Measurements from ENCODE around the gene SESN1. TPM values are rescaled to one million over a fixed set of nuclear protein-coding genes. Genes with fewer than 3 reads are reported as not detected.

SESN1 gene
- total and polyA plus RNA-seq, 9 of the 15 experiments (the other 6 are each of a cell fraction or from before 2014, with no cell fraction given), result 3.1 to 13.0 (median 7.4) TPM

DNA sequence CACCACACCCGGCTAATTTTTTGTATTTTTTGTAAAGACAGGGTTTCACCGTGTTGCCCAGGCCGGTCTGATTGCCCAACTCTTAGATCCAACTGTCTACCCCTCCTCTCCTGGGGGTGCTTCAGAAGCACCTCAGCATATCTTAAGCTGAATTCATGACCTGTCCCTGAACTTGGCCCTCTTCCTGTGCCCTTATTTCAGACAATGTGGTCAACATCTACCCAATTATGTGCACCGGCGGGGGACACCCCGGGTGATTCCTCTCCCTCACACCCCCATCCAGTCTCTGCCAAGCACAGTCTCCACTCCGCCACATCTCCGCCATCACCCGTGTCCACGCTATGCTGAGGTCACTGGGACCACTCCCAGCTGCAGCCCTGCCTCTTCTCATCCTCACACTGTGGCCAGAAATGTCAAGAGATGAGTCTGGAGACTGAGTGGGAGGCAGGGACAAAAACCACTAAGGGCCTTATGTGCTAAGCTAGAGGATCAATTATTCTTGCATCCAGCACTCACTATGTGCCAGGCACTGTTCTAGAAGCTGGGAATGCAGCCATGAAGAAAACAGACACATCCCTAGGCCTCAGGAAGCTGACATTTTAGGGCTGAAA lies 134.6 kb downstream of the SESN1 start:
- intact Hi-C loops (cut with micrococcal nuclease), result no loop called here
- ChIA-PET CTCF (ENCODE audit: low intra/inter-chr PET ratio) (no interaction called here), POLR2A (no interaction called here)
- no peak overlapping the region for H2AFZ ChIP-seq (ENCODE audit: low read depth, low read length)
- DNase-seq (ENCODE audit: extremely low read depth in 1 of 4, low spot score in 3 of 4), result no peak
- no peaks in the 10 kb centered on the region for H3K79me2 ChIP-seq (ENCODE audit: control insufficient read depth, insufficient read depth, low read length)
- no peaks in the 10 kb centered on the region for H3K36me3 ChIP-seq (ENCODE audit: control insufficient read depth, insufficient read depth, low read length)
- no peak overlapping the region for H3K27ac ChIP-seq (ENCODE audit: extremely low read depth, low read depth, low read length)
- H3K9me1 ChIP-seq (ENCODE audit: control insufficient read depth, insufficient read depth, low read length), result no peaks in the 10 kb centered on the region
- no peaks in the 10 kb centered on the region for H3K9me3 ChIP-seq (replicated peaks; ENCODE audit: control insufficient read depth, insufficient read depth, low read depth, low read length)
- H3K4me3 ChIP-seq, result no peak overlapping the region
- ATAC-seq, result no peak
- H3K4me1 ChIP-seq (replicated peaks in 1 of 2; ENCODE audit: control insufficient read depth in 2 of 2, insufficient read depth in 2 of 2, low read length in 2 of 2), result no peaks in the 10 kb centered on the region; a peak in 1 of 5 replicates
- H3K4me2 ChIP-seq (ENCODE audit: insufficient read depth, low read length), result no peak overlapping the region
- H3K27me3 ChIP-seq (ENCODE audit: control insufficient read depth in 2 of 2, insufficient read depth in 2 of 2, low read length in 2 of 2), result peaks cover 0 to 24% of the 10 kb centered on the region in 2 experiments; a peak in 2 of 5 replicates
- H4K20me1 ChIP-seq (replicated peaks; ENCODE audit: control insufficient read depth, insufficient read depth, low read length), result no peaks in the 10 kb centered on the region
- in situ Hi-C loops (cut with MboI), result no loop called here
- no TSS peak for BruUV-seq (replicated peaks)
- no peak overlapping the region for H3K9ac ChIP-seq (ENCODE audit: insufficient read depth in 1 of 2, low read depth in 2 of 2, low read length in 2 of 2)
- no peak for FAIRE-seq
- WGBS (ENCODE audit: insufficient coverage, low coverage, missing lambda C conversion rate), result 36% methylated on average over 9 of the region's 10 CpGs
- TF ChIP-seq ZNF551 (CRISPR knock-in tag; IDR thresholded peaks at IDR 0.05) (no peak), SLC30A9 (CRISPR knock-in tag; IDR thresholded peaks at IDR 0.05) (no peak), SMAD1 (IDR thresholded peaks at IDR 0.05; ENCODE audit: low read depth, low read length, partially characterized antibody) (no peak), PYGO2 (tag; IDR thresholded peaks at IDR 0.05) (no peak), MAFF (IDR thresholded peaks at IDR 0.05; ENCODE audit: low read length) (no peak), FOXJ2 (tag; IDR thresholded peaks at IDR 0.05) (no peak), ZNF24 (IDR thresholded peaks at IDR 0.05) (no peak), BMI1 (IDR thresholded peaks at IDR 0.05; ENCODE audit: low read length) (no peak), ZSCAN32 (CRISPR knock-in tag; IDR thresholded peaks at IDR 0.05) (no peak)
- TF ChIP-seq, protein P1, sequence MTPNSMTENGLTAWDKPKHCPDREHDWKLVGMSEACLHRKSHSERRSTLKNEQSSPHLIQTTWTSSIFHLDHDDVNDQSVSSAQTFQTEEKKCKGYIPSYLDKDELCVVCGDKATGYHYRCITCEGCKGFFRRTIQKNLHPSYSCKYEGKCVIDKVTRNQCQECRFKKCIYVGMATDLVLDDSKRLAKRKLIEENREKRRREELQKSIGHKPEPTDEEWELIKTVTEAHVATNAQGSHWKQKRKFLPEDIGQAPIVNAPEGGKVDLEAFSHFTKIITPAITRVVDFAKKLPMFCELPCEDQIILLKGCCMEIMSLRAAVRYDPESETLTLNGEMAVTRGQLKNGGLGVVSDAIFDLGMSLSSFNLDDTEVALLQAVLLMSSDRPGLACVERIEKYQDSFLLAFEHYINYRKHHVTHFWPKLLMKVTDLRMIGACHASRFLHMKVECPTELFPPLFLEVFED (CRISPR knock-in tag; conservative IDR thresholded peaks at IDR 0.05), result no peak
- TF ChIP-seq, protein P2, sequence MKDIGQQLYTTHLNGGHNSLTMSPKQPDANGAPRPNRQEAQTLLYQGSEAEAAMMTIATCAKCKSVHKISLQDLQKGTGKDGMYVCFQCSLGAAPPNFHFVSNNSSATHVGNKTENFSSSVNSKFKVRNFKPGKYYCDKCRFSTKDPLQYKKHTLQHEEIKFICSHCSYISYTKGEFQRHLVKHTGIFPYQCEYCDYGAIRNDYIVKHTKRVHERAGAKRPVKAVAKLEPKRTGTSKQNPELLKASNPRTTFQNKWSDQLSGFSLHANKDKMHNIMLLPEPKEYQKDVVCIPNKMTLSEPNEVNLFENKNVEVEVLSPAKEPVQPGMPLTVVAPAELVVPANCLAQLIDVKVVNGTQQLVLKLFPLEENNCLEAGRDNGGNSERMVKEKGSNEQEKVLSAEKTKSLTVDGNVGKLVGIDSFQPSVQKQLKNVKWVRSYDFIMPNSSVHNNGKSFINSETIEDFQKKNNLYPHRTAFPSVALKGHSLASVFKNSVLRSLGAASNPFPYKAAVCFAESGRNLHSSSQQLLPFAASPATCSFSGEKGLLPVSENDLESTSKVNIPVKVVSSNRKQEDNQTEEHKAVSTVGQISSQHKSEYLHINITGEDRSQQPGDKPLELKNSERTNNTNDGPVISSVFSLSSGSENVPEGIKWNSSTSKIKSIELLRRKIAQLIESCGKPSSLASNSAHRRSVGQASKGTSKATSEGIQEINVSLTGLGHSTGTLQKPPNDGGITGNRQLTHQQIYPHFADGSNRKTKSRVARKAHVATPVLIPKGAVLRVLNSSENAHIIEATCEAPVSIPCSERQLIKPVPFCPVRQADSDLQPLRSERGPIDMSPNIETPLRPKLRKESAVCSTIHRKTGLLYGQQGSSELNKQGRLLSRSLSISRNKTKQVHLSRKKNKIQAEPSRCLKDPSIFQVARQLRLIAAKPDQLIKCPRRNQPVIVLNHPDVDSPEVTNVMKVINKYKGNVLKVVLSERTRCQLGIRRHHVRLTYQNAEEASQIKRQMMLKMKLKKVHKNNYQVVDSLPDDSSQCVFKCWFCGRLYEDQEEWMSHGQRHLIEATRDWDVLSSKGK (CRISPR knock-in tag; IDR thresholded peaks at IDR 0.05), result no peak
- TF ChIP-seq, protein P3, sequence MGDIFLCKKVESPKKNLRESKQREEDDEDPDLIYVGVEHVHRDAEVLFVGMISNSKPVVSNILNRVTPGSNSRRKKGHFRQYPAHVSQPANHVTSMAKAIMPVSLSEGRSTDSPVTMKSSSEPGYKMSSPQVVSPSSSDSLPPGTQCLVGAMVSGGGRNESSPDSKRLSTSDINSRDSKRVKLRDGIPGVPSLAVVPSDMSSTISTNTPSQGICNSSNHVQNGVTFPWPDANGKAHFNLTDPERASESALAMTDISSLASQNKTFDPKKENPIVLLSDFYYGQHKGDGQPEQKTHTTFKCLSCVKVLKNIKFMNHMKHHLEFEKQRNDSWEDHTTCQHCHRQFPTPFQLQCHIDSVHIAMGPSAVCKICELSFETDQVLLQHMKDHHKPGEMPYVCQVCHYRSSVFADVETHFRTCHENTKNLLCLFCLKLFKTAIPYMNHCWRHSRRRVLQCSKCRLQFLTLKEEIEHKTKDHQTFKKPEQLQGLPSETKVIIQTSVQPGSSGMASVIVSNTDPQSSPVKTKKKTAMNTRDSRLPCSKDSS (IDR thresholded peaks at IDR 0.05; ENCODE audit: low read depth, partially characterized antibody), result no peak
- TF ChIP-seq, protein P4, sequence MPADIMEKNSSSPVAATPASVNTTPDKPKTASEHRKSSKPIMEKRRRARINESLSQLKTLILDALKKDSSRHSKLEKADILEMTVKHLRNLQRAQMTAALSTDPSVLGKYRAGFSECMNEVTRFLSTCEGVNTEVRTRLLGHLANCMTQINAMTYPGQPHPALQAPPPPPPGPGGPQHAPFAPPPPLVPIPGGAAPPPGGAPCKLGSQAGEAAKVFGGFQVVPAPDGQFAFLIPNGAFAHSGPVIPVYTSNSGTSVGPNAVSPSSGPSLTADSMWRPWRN (IDR thresholded peaks at IDR 0.05; ENCODE audit: low read depth), result no peak
- TF ChIP-seq, protein P5, sequence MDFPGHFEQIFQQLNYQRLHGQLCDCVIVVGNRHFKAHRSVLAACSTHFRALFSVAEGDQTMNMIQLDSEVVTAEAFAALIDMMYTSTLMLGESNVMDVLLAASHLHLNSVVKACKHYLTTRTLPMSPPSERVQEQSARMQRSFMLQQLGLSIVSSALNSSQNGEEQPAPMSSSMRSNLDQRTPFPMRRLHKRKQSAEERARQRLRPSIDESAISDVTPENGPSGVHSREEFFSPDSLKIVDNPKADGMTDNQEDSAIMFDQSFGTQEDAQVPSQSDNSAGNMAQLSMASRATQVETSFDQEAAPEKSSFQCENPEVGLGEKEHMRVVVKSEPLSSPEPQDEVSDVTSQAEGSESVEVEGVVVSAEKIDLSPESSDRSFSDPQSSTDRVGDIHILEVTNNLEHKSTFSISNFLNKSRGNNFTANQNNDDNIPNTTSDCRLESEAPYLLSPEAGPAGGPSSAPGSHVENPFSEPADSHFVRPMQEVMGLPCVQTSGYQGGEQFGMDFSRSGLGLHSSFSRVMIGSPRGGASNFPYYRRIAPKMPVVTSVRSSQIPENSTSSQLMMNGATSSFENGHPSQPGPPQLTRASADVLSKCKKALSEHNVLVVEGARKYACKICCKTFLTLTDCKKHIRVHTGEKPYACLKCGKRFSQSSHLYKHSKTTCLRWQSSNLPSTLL (IDR thresholded peaks at IDR 0.05), result no peak
